ENCODE results near the gene CHKB.

The CHKB gene

GRCh38 chr22:50529416-50529896 lies 53.2 kb downstream of the CHKB start:
- DNase-seq = no peak

Measured in right forelimb (tissue), 1 donor.